ENCODE results near the gene ANKRD34A. TPM values are rescaled to one million over a fixed set of nuclear protein-coding genes. Genes with fewer than 3 reads are reported as not detected.

Gene ANKRD34A
- total and polyA plus RNA-seq, 2 of the 8 experiments (the other 6 are each of a cell fraction or from before 2014, with no cell fraction given), result 0.15 to 0.20 TPM

GRCh38 chr1:145995964-145996432, 31.6 kb upstream of the ANKRD34A start:
- DNase-seq (ENCODE audit: low read depth in 1 of 2, low spot score in 2 of 2) (no peak), FAIRE-seq (no peak)
- Histone ChIP-seq H3K79me1 (ENCODE audit: low read depth, low read length) (peaks cover 6% of the 10 kb centered on the region; the same call in 1 of the 2 replicates), H2BK15ac (ENCODE audit: low read length) (peak overlapping the region; percentile 54; the same call in 1 of the 2 replicates), H3K23ac (ENCODE audit: insufficient read length) (no peak overlapping the region), H3K14ac (ENCODE audit: insufficient read length) (no peak overlapping the region), H4K8ac (ENCODE audit: extremely low read depth, insufficient read depth, low read length) (no peak overlapping the region), H2AK5ac (ENCODE audit: low read depth, low read length) (no peak overlapping the region), H3K4ac (replicated peaks; ENCODE audit: insufficient read length, low read depth, low read length) (no peak overlapping the region), H3K4me1 (replicated peaks in 1 of 4; ENCODE audit: control insufficient read depth in 3 of 4, insufficient read depth in 4 of 4, low read length in 3 of 4) (peaks cover 2 to 8% (median 6%) of the 10 kb centered on the region in 4 experiments; a peak in 4 of 7 replicates), H3K9ac (replicated peaks in 1 of 4; ENCODE audit: extremely low read depth in 1 of 4, low read depth in 3 of 4, low read length in 3 of 4) (peak overlapping the region; percentile 74 to 95 (median 86)), H4K5ac (ENCODE audit: insufficient read length, low read depth, low read length) (no peak overlapping the region), H2BK20ac (ENCODE audit: low read length) (no peak overlapping the region), H4K20me1 (replicated peaks in 1 of 2; ENCODE audit: control insufficient read depth in 1 of 2, insufficient read depth in 2 of 2, low read length in 2 of 2) (peaks cover 0 to 2% of the 10 kb centered on the region in 2 experiments), H2BK120ac (replicated peaks; ENCODE audit: low read depth, low read length) (no peak overlapping the region), H3K36me3 (ENCODE audit: control insufficient read depth in 2 of 4, insufficient read depth in 4 of 4, low read length in 3 of 4) (peaks cover 17 to 35% (median 25%) of the 10 kb centered on the region in 4 experiments), H2BK12ac (ENCODE audit: low read depth, low read length) (peak overlapping the region; percentile 89), H3K18ac (ENCODE audit: extremely low read depth, low read length) (peak overlapping the region; percentile 76), H3K56ac (replicated peaks; ENCODE audit: insufficient read length, low read depth, low read length) (peak overlapping the region; percentile 3), H3K23me2 (ENCODE audit: low read depth, low read length) (peaks cover 9% of the 10 kb centered on the region), H3K4me2 (ENCODE audit: insufficient read depth in 1 of 2, low read depth in 2 of 2, low read length in 2 of 2) (peak overlapping the region; percentile 83 to 96), H4K91ac (replicated peaks; ENCODE audit: insufficient read length, low read length) (peak overlapping the region; percentile 16), H2BK5ac (ENCODE audit: low read depth, low read length) (peak overlapping the region; percentile 66), H2AFZ (ENCODE audit: low read length) (no peak overlapping the region), H3K27me3 (replicated peaks in 1 of 4; ENCODE audit: control insufficient read depth in 3 of 4, extremely low read depth in 1 of 4, insufficient read depth in 3 of 4, low read length in 3 of 4) (no peaks in the 10 kb centered on the region), H3K4me3 (ENCODE audit: extremely low read depth in 1 of 4, insufficient read depth in 2 of 4, low read depth in 3 of 4, low read length in 4 of 4) (peak overlapping the region; percentile 89 to 96 (median 93)), H3K27ac (ENCODE audit: low read depth, low read length) (peak overlapping the region; percentile 65), H3K79me2 (ENCODE audit: control insufficient read depth in 1 of 2, insufficient read depth in 2 of 2, low read length in 2 of 2) (peaks cover 4 to 27% of the 10 kb centered on the region in 2 experiments; a peak in 3 of 4 replicates), H3K9me3 (ENCODE audit: insufficient read depth in 2 of 2, low read depth in 1 of 2, low read length in 1 of 2) (no peaks in the 10 kb centered on the region)
- CTCF ChIA-PET (ENCODE audit: partially characterized antibody), result interaction anchor here (0.5 to 12.6 kb wide), 3 partner anchors 13 to 30 kb away, joined by 3 to 93 read pairs (median 7); no protein-coding TSS in a partner anchor
- 2% methylated on average over 13 of the region's 13 CpGs; no CpG with 5 or more reads in 1 of the 2 experiments for WGBS, 2 experiments (ENCODE audit: extremely low coverage in 1 of 2, insufficient coverage in 1 of 2, insufficient read length in 1 of 2, insufficient replicate concordance in 2 of 2, low coverage in 1 of 2, low lambda C conversion rate in 2 of 2, missing lambda C conversion rate in 1 of 2)
- POLR2A ChIA-PET (ENCODE audit: partially characterized antibody), result interaction anchor here (1.1 to 13.4 kb wide), 12 partner anchors 9 to 137 kb away, joined by 3 to 218 read pairs (median 4); partner anchors contain the start of genes ANKRD34A, LIX1L, PIAS3 and POLR3GL
- no peak for TF ChIP-seq JUND (IDR thresholded peaks at IDR 0.05; ENCODE audit: low read length)
- TF ChIP-seq POLR2AphosphoS5 (IDR thresholded peaks at IDR 0.05; ENCODE audit: low read depth, low read length), result peak; percentile 23; the same call in 1 of the 2 replicates
- no peak for TF ChIP-seq BRCA1 (IDR thresholded peaks at IDR 0.05; ENCODE audit: low read depth, low read length)
- TF ChIP-seq EZH2 (IDR thresholded peaks at IDR 0.05; ENCODE audit: low read depth, low read length, severe bottlenecking), result no peak

All from H1 (cell line).